Measurements from ENCODE around the gene UNC5C.

Gene UNC5C

GRCh38 chr4:95524184-95524583, 24.6 kb downstream of the UNC5C start:
- no peaks in the 10 kb centered on the region for H3K4me1 ChIP-seq (ENCODE audit: control insufficient read depth in 2 of 2, insufficient read depth in 2 of 2, low read length in 2 of 2)
- H3K27me3 ChIP-seq (ENCODE audit: control insufficient read depth in 2 of 2, insufficient read depth in 2 of 2, low read length in 2 of 2) = no peaks in the 10 kb centered on the region
- H3K36me3 ChIP-seq (ENCODE audit: control insufficient read depth in 2 of 2, insufficient read depth in 2 of 2, low read length in 2 of 2) = no peaks in the 10 kb centered on the region
- no peak overlapping the region for H3K27ac ChIP-seq (ENCODE audit: low read depth in 2 of 2, low read length in 2 of 2)
- no peak overlapping the region for H3K4me3 ChIP-seq (ENCODE audit: low read length in 2 of 2)
- H3K9me3 ChIP-seq (ENCODE audit: control insufficient read depth in 2 of 2, low read length in 2 of 2) = no peaks in the 10 kb centered on the region
- H3K9ac ChIP-seq (ENCODE audit: low read depth in 1 of 2, low read length in 2 of 2) = no peak overlapping the region

- H3K4me1 ChIP-seq (ENCODE audit: control insufficient read depth in 2 of 2, insufficient read depth in 2 of 2, low read length in 2 of 2) = no peaks in the 10 kb centered on the region
- no peaks in the 10 kb centered on the region for H3K27me3 ChIP-seq (ENCODE audit: control insufficient read depth in 2 of 2, insufficient read depth in 2 of 2, low read length in 2 of 2)
- H3K27ac ChIP-seq (ENCODE audit: low read depth in 2 of 2, low read length in 2 of 2) = no peak overlapping the region
- H3K36me3 ChIP-seq (ENCODE audit: control insufficient read depth in 2 of 2, insufficient read depth in 2 of 2, low read length in 2 of 2) = no peaks in the 10 kb centered on the region
- H3K9ac ChIP-seq (ENCODE audit: low read depth in 1 of 2, low read length in 2 of 2) = no peak overlapping the region
- no peaks in the 10 kb centered on the region for H3K9me3 ChIP-seq (ENCODE audit: control insufficient read depth in 2 of 2, low read length in 2 of 2)
- H3K4me3 ChIP-seq (ENCODE audit: low read length in 2 of 2) = no peak overlapping the region
Measured at GRCh38 chr4:95522682-95523530, 25.9 kb downstream of the UNC5C start.

- Histone ChIP-seq H3K27ac (ENCODE audit: low read depth in 2 of 2, low read length in 2 of 2) (no peak overlapping the region), H3K9ac (ENCODE audit: low read depth in 1 of 2, low read length in 2 of 2) (no peak overlapping the region), H3K4me1 (ENCODE audit: control insufficient read depth in 2 of 2, insufficient read depth in 2 of 2, low read length in 2 of 2) (no peaks in the 10 kb centered on the region), H3K4me3 (ENCODE audit: low read length in 2 of 2) (no peak overlapping the region), H3K36me3 (ENCODE audit: control insufficient read depth in 2 of 2, insufficient read depth in 2 of 2, low read length in 2 of 2) (no peaks in the 10 kb centered on the region), H3K27me3 (ENCODE audit: control insufficient read depth in 2 of 2, insufficient read depth in 2 of 2, low read length in 2 of 2) (no peaks in the 10 kb centered on the region), H3K9me3 (ENCODE audit: control insufficient read depth in 2 of 2, low read length in 2 of 2) (no peaks in the 10 kb centered on the region)
Measured at GRCh38 chr4:95517576-95518345, 31.0 kb downstream of the UNC5C start.

DNA sequence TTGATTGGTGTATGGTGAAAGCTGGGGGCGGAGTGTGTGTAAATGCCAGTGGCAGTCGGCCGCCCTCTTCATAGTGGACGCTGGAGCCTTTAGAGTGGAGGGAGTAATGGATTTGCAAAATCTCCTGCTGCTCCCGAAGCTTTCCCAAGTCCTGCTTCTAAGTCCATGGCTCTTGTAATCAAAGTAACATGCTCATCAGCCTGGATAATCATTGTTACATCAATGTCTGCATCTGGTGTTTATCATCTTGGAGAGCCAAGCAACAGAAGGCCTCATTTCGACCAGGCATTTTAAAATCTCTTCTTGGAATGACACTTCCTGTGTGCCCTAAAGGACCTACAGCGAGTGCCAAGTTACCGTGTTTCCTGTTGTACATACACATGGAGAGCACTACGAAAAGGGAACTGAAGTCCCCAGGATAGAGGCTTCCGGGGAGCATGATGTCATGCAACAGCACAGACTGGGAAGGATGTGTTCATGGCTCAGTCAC, 32.2 kb downstream of the UNC5C start:
- Histone ChIP-seq H3K9ac (ENCODE audit: low read depth in 1 of 2, low read length in 2 of 2) (no peak overlapping the region), H3K4me3 (ENCODE audit: low read length in 2 of 2) (no peak overlapping the region), H3K4me1 (ENCODE audit: control insufficient read depth in 2 of 2, insufficient read depth in 2 of 2, low read length in 2 of 2) (no peaks in the 10 kb centered on the region), H3K27ac (ENCODE audit: low read depth in 2 of 2, low read length in 2 of 2) (peak overlapping the region in 1 of 2 donors; percentile 9), H3K9me3 (ENCODE audit: control insufficient read depth in 2 of 2, low read length in 2 of 2) (no peaks in the 10 kb centered on the region), H3K27me3 (ENCODE audit: control insufficient read depth in 2 of 2, insufficient read depth in 2 of 2, low read length in 2 of 2) (no peaks in the 10 kb centered on the region), H3K36me3 (ENCODE audit: control insufficient read depth in 2 of 2, insufficient read depth in 2 of 2, low read length in 2 of 2) (no peaks in the 10 kb centered on the region)

- H3K36me3 ChIP-seq (ENCODE audit: control insufficient read depth in 2 of 2, insufficient read depth in 2 of 2, low read length in 2 of 2) = no peaks in the 10 kb centered on the region
- no peaks in the 10 kb centered on the region for H3K27me3 ChIP-seq (ENCODE audit: control insufficient read depth in 2 of 2, insufficient read depth in 2 of 2, low read length in 2 of 2)
- no peak overlapping the region for H3K4me3 ChIP-seq (ENCODE audit: low read length in 2 of 2)
- peaks cover 0 to 2% of the 10 kb centered on the region in 2 donors for H3K4me1 ChIP-seq (ENCODE audit: control insufficient read depth in 2 of 2, insufficient read depth in 2 of 2, low read length in 2 of 2)
- no peak overlapping the region for H3K27ac ChIP-seq (ENCODE audit: low read depth in 2 of 2, low read length in 2 of 2)
- no peaks in the 10 kb centered on the region for H3K9me3 ChIP-seq (ENCODE audit: control insufficient read depth in 2 of 2, low read length in 2 of 2)
- no peak overlapping the region for H3K9ac ChIP-seq (ENCODE audit: low read depth in 1 of 2, low read length in 2 of 2)
Measured at GRCh38 chr4:95515589-95515988, 33.2 kb downstream of the UNC5C start.

DNA sequence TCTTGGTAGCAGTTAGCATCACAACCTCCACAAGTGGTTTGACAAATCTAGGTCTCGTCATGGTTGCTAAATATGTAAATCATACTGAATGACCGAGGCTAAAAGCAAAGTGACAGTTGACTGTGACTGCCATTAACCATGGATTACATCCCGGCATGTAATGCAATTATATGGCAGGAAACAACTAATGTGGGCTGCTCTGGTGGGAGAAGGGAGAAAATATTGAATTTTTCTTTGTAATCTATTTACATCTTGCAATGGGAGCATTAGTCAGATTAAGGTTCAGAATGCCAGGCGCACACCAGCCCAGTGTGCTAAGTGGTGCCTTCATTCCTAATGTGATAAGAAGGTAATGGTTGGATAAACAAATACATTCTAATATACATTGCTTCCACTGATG, 35.8 kb downstream of the UNC5C start:
- Histone ChIP-seq H3K9ac (ENCODE audit: low read depth in 1 of 2, low read length in 2 of 2) (no peak overlapping the region), H3K9me3 (ENCODE audit: control insufficient read depth in 2 of 2, low read length in 2 of 2) (no peaks in the 10 kb centered on the region), H3K4me1 (ENCODE audit: control insufficient read depth in 2 of 2, insufficient read depth in 2 of 2, low read length in 2 of 2) (peaks cover 0 to 2% of the 10 kb centered on the region in 2 donors), H3K27me3 (ENCODE audit: control insufficient read depth in 2 of 2, insufficient read depth in 2 of 2, low read length in 2 of 2) (no peaks in the 10 kb centered on the region), H3K36me3 (ENCODE audit: control insufficient read depth in 2 of 2, insufficient read depth in 2 of 2, low read length in 2 of 2) (no peaks in the 10 kb centered on the region), H3K4me3 (ENCODE audit: low read length in 2 of 2) (no peak overlapping the region), H3K27ac (ENCODE audit: low read depth in 2 of 2, low read length in 2 of 2) (no peak overlapping the region)

DNA sequence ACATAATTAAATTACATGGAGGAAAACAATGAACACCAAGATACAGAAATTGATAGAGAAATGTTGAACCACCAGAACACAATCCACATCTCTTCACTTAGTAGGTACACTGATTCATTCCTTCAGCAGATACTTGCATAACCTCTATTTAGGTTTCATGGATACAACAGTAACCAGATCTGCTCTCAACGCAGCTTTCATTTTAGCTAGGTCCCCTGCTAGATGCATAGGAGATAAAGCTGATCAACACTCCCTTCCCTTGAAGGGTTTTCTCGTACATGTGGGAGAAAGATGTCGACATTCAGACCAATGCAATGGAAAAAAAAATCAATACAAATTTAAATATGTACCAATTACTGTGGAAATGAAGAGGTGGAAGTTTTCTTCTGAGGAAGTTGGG, 37.3 kb downstream of the UNC5C start:
- H3K4me3 ChIP-seq (ENCODE audit: low read length in 2 of 2) = no peak overlapping the region
- H3K36me3 ChIP-seq (ENCODE audit: control insufficient read depth in 2 of 2, insufficient read depth in 2 of 2, low read length in 2 of 2) = no peaks in the 10 kb centered on the region
- peaks cover 0 to 2% of the 10 kb centered on the region in 2 donors for H3K4me1 ChIP-seq (ENCODE audit: control insufficient read depth in 2 of 2, insufficient read depth in 2 of 2, low read length in 2 of 2)
- no peaks in the 10 kb centered on the region for H3K9me3 ChIP-seq (ENCODE audit: control insufficient read depth in 2 of 2, low read length in 2 of 2)
- H3K27me3 ChIP-seq (ENCODE audit: control insufficient read depth in 2 of 2, insufficient read depth in 2 of 2, low read length in 2 of 2) = no peaks in the 10 kb centered on the region
- no peak overlapping the region for H3K27ac ChIP-seq (ENCODE audit: low read depth in 2 of 2, low read length in 2 of 2)
- no peak overlapping the region for H3K9ac ChIP-seq (ENCODE audit: low read depth in 1 of 2, low read length in 2 of 2)

- H3K36me3 ChIP-seq (ENCODE audit: control insufficient read depth in 2 of 2, insufficient read depth in 2 of 2, low read length in 2 of 2) = no peaks in the 10 kb centered on the region
- H3K27ac ChIP-seq (ENCODE audit: low read depth in 2 of 2, low read length in 2 of 2) = no peak overlapping the region
- no peak overlapping the region for H3K4me3 ChIP-seq (ENCODE audit: low read length in 2 of 2)
- no peak overlapping the region for H3K9ac ChIP-seq (ENCODE audit: low read depth in 1 of 2, low read length in 2 of 2)
- H3K9me3 ChIP-seq (ENCODE audit: control insufficient read depth in 2 of 2, low read length in 2 of 2) = no peaks in the 10 kb centered on the region
- H3K27me3 ChIP-seq (ENCODE audit: control insufficient read depth in 2 of 2, insufficient read depth in 2 of 2, low read length in 2 of 2) = no peaks in the 10 kb centered on the region
- peaks cover 0 to 2% of the 10 kb centered on the region in 2 donors for H3K4me1 ChIP-seq (ENCODE audit: control insufficient read depth in 2 of 2, insufficient read depth in 2 of 2, low read length in 2 of 2)
Measured at GRCh38 chr4:95510877-95511276, 37.9 kb downstream of the UNC5C start.

GRCh38 chr4:95510145-95510544, 38.6 kb downstream of the UNC5C start:
- Histone ChIP-seq H3K36me3 (ENCODE audit: control insufficient read depth in 2 of 2, insufficient read depth in 2 of 2, low read length in 2 of 2) (no peaks in the 10 kb centered on the region), H3K9me3 (ENCODE audit: control insufficient read depth in 2 of 2, low read length in 2 of 2) (no peaks in the 10 kb centered on the region), H3K27ac (ENCODE audit: low read depth in 2 of 2, low read length in 2 of 2) (no peak overlapping the region), H3K4me3 (ENCODE audit: low read length in 2 of 2) (no peak overlapping the region), H3K4me1 (ENCODE audit: control insufficient read depth in 2 of 2, insufficient read depth in 2 of 2, low read length in 2 of 2) (peaks cover 0 to 2% of the 10 kb centered on the region in 2 donors), H3K9ac (ENCODE audit: low read depth in 1 of 2, low read length in 2 of 2) (no peak overlapping the region), H3K27me3 (ENCODE audit: control insufficient read depth in 2 of 2, insufficient read depth in 2 of 2, low read length in 2 of 2) (no peaks in the 10 kb centered on the region)

DNA sequence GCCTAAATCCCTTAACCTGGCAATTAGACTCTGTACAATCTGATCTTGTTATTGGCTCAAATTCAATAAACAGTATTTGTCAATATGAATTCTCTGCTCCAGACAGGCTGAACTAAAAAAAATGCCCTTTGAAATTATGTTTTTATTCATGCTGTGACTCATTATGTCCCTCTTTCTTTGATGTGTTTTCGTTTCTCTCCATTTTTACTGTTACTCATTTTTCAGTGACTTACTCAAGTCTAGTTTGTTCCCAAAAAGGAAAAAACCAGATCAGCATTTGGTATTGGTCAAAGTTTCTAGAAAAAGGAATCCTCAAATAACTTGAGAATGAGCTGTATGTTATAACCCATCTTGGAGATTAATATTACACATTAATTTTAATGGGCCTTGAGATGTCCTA, 40.4 kb downstream of the UNC5C start:
- Histone ChIP-seq H3K9ac (ENCODE audit: low read depth in 1 of 2, low read length in 2 of 2) (no peak overlapping the region), H3K4me1 (ENCODE audit: control insufficient read depth in 2 of 2, insufficient read depth in 2 of 2, low read length in 2 of 2) (peaks cover 0 to 2% of the 10 kb centered on the region in 2 donors), H3K36me3 (ENCODE audit: control insufficient read depth in 2 of 2, insufficient read depth in 2 of 2, low read length in 2 of 2) (no peaks in the 10 kb centered on the region), H3K4me3 (ENCODE audit: low read length in 2 of 2) (no peak overlapping the region), H3K9me3 (ENCODE audit: control insufficient read depth in 2 of 2, low read length in 2 of 2) (no peaks in the 10 kb centered on the region), H3K27me3 (ENCODE audit: control insufficient read depth in 2 of 2, insufficient read depth in 2 of 2, low read length in 2 of 2) (no peaks in the 10 kb centered on the region), H3K27ac (ENCODE audit: low read depth in 2 of 2, low read length in 2 of 2) (no peak overlapping the region)

Data from mucosa of rectum (tissue), 2 donors.